NCI-H2107 treated with DMSO at 0.1 percent for 48 hours (cell line): ENCODE results near the gene COMMD4.
"Not testable (repeated sequence)": the region's sequence is repeated elsewhere in the genome, so short reads cannot be mapped to it uniquely, and the experiment has no call there.

Source experiments
- DNase-seq: peaks from one replicate; lab custom pipeline; 2025; ENCODE audit not compliant: unreplicated experiment; lab: John Stamatoyannopoulos, UW

The COMMD4 gene

GRCh38 chr15:75371486-75371885 is 35.6 kb downstream of the COMMD4 start:
- DNase-seq = no peak

GRCh38 chr15:75371901-75372688 is 36.2 kb downstream of the COMMD4 start:
- no peak for DNase-seq

GRCh38 chr15:75380773-75381172 is 44.9 kb downstream of the COMMD4 start:
- no peak for DNase-seq

- DNase-seq = not testable (repeated sequence)
Observed at GRCh38 chr15:75383986-75384385, 48.1 kb downstream of the COMMD4 start.
